Measurements from ENCODE around the gene GRIK5.

GRIK5 gene

DNA sequence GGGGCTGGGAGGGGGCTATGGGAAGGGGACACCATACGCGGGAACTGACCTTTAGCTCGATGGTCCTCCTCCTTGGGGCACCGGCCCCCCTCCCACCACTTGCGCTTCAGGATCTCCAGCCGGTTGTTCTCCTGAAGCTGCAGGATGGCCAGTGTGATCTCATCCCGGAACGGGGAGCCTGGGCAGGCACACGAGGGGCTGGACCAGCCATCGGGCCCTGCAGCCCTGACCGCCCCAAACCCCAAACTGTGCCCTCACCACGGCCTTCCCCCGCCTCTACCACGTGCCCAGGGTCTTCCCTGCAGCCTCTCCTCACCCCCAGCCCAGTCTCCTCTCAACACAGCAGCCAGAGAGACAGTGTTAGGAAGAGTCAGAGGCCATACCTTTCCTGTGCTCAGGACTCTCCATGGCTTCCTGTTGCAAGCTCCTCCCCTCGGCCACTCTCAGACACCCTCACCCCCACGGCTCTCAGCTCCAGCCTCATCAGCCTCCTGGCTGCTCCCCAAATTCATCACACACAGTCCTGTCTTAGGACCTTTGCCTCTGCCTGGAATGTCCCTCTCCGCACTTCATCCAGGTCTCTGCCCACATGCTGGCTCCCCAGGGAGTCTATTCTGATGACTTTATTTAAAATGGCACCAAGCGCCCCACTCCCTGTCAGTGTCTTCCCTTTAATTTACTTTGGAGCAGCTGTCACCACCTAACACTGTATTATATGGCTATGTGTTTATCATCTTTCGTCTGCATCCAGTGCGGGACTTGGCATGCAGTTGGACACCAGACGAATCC, 66.3 kb downstream of the GRIK5 start:
- TF ChIP-seq, protein P1, sequence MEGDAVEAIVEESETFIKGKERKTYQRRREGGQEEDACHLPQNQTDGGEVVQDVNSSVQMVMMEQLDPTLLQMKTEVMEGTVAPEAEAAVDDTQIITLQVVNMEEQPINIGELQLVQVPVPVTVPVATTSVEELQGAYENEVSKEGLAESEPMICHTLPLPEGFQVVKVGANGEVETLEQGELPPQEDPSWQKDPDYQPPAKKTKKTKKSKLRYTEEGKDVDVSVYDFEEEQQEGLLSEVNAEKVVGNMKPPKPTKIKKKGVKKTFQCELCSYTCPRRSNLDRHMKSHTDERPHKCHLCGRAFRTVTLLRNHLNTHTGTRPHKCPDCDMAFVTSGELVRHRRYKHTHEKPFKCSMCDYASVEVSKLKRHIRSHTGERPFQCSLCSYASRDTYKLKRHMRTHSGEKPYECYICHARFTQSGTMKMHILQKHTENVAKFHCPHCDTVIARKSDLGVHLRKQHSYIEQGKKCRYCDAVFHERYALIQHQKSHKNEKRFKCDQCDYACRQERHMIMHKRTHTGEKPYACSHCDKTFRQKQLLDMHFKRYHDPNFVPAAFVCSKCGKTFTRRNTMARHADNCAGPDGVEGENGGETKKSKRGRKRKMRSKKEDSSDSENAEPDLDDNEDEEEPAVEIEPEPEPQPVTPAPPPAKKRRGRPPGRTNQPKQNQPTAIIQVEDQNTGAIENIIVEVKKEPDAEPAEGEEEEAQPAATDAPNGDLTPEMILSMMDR (conservative IDR thresholded peaks at IDR 0.05; ENCODE audit: control insufficient read depth, insufficient read depth, low read depth, low read length), result no peak
- H3K4me3 ChIP-seq (ENCODE audit: control insufficient read depth, low read depth, low read length), result no peak overlapping the region
- no peak for DNase-seq (ENCODE audit: low read depth)

DNA sequence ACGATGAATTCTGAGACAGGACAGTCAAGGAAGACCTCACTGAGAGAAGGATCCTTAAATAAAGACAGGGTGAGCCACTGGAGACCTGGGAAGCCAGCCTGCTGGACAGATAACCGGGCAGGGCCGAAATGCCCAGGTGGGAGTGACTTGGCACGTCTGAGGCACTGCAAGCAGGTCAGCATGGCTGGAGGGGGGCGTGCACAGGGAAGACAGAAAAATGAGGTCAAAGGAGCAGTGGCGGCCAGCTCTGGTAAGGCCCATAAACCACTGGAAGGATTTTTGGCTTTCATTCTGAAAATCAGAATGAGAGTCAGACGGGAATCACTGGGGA, 70.2 kb downstream of the GRIK5 start:
- no peak overlapping the region for H3K4me3 ChIP-seq (ENCODE audit: control insufficient read depth, low read depth, low read length)
- TF ChIP-seq, protein P1 (conservative IDR thresholded peaks at IDR 0.05; ENCODE audit: control insufficient read depth, insufficient read depth, low read depth, low read length), result no peak
- DNase-seq (ENCODE audit: low read depth), result no peak

DNA sequence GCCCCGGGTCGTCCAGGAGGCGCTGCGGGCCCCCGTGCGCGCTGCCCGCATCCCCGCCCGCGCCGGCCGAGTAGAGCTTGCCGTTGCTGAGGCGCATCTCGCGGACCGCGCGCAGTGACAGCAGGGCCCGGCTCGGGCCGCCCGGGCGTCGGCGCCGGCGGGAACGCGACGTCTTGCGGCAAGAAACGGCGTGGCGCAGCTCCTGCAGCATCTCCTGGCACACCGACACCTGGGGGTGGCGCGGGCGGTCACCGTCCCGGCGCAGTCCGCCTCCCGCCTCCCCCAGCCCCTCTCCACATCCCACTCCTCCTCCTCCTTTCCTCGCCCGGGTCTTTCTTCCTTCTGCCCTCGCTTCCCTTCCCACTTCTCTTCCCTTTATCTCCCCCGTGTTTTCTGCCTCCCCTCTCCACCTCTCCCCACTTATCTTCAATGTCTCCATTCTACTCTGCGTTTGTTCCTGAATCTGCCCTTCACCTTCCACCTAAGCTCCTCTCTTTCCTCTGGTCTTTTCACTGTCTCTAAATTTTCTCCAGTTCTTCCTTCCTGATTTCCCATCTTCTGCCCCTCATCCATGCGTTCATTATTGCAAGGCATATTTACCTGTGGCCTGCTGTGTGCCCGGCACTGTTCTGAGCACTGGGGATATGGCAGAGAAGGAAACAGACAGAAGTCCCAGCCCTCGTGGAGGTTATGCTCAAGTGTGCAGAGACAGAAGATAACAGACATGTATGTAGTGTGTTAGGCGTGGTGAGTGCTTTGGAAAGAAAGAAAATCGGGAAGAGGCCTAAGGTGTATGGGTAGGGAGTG, 70.7 kb downstream of the GRIK5 start:
- TF ChIP-seq, protein P1 (conservative IDR thresholded peaks at IDR 0.05; ENCODE audit: control insufficient read depth, insufficient read depth, low read depth, low read length), result no peak
- DNase-seq (ENCODE audit: low read depth), result no peak
- H3K4me3 ChIP-seq (ENCODE audit: control insufficient read depth, low read depth, low read length), result no peak overlapping the region

DNA sequence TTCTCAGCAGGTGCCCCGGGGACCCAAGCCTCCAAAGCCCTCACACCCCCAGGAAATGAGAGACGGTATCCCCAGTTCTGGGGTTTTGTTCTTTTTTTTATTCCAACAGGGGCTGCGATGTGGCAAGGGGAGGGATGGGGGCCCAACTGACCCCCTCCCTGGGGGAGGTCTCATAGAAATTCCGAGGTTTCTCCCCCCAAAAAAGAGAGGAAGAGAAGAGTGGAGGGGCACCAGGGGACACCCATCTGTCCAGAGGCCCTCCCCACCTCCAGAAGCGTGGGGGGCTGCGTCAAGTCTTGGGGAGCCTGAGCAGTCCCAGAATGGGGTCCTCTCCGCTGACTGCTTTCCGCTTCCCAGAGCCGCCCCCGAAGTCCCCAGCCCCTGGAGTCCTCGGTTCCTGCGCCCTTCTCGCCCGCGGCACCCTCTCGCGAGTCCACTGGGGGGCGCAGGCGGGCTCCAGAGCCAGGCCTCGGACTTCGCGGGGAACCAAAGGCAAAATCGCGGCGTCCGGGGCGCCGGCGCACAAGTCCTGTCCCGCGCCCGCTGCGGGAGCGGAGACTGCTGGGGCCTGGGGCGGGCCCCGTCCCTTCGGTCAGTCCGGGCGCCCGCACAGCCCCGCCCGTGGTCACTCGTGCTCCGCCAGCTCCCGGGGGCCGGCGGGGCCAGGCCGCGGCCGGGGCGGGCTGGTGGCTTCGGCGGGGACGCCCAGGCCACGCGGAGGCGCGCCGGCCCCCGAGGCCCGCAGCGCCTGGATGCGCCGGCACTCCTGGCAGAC, 71.6 kb downstream of the GRIK5 start:
- H3K4me3 ChIP-seq (ENCODE audit: control insufficient read depth, low read depth, low read length), result no peak overlapping the region
- DNase-seq (ENCODE audit: low read depth), result peak; percentile 34
- TF ChIP-seq, protein P1 (conservative IDR thresholded peaks at IDR 0.05; ENCODE audit: control insufficient read depth, insufficient read depth, low read depth, low read length), result peak; percentile 43

- no peak overlapping the region for H3K4me3 ChIP-seq (ENCODE audit: control insufficient read depth, low read depth, low read length)
- no peak for DNase-seq (ENCODE audit: low read depth)
- TF ChIP-seq, protein P1 (conservative IDR thresholded peaks at IDR 0.05; ENCODE audit: control insufficient read depth, insufficient read depth, low read depth, low read length), result no peak
Measured at GRCh38 chr19:41997851-41998229, 72.2 kb downstream of the GRIK5 start.

DNA sequence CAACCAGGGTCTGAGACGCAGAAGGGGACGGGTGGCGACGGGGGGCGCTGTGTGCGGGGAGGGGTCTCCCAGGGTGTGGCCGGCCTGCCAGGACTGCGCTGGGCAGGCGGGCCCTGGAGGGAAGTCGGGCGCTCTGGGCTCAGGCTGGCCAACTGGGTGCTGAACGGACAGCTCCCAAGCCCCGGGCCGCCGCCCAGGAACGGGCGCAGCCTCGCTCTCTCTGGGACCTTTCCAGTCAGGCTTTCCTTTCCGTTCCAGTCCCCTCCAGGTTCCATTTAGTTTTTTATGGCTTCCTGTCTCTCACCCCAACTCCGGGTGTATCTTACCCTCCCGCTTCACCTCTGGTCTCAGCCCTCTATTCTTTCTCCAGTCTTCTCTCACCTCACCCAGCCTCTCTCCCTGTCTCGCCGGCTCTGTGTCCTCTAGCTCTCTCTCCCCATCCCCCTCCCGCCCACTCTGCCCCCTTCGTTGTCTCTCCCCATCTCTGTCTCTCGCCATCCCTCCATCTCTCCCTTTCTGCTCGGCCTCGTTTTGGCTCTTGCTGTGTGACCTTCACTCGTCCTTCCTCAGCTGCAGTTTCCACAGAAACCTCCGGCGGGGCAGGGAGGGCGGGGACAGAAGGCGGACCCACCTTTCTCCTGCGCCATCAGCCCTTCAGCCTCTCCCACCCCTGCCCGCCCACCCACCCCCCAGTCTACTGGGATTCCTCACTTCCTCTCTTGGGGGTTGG, 72.7 kb downstream of the GRIK5 start:
- H3K4me3 ChIP-seq (ENCODE audit: control insufficient read depth, low read depth, low read length), result no peak overlapping the region
- peak; percentile 22 for DNase-seq (ENCODE audit: low read depth)
- TF ChIP-seq, protein P1 (conservative IDR thresholded peaks at IDR 0.05; ENCODE audit: control insufficient read depth, insufficient read depth, low read depth, low read length), result no peak

All from fibroblast of mammary gland (primary cell).